IMR-90 (cell line): ENCODE measurements around the gene MGAT5B. TPM values are rescaled to one million over a fixed set of nuclear protein-coding genes. Genes with fewer than 3 reads are reported as not detected.
"Not testable (repeated sequence)": the region's sequence is repeated elsewhere in the genome, so short reads cannot be mapped to it uniquely, and the experiment has no call there.

ENCODE experiments used
- ATAC-seq: fragments of 200-7000 bp; cut with Tn5 transposase; 2 replicates; pipeline ENCODE4 v1.9.1; 2020; ENCODE audit warnings: low read depth, mild to moderate bottlenecking, moderate library complexity
- BruUV-seq: library from RNA; stranded (reverse); fragments of 400-500 nt; replicated peaks from 2 replicates; lab custom pipeline; 2021; lab: Mats Ljungman, UMichigan
- CTCF ChIA-PET: fragments of 300-600 bp; formaldehyde crosslinking; extraction: SDS; loops from one replicate; lab custom pipeline; 2021; ENCODE audit warnings: antibody characterized with exemption; lab: Yijun Ruan, JAX
- POLR2A ChIA-PET: fragments of 300-600 bp; sonication (Branson Sonifier 250); formaldehyde crosslinking; loops from one replicate; lab custom pipeline; 2022; ENCODE audit warnings: antibody characterized with exemption; ENCODE audit not compliant: unreplicated experiment; lab: Charles Lee
- DNase-seq: peaks from one replicate; pipeline ENCODE4 v3.0.0; 2013
- H2AFZ ChIP-seq: replicated peaks from 2 replicates; pipeline ENCODE3; 2013; ENCODE audit warnings: low read length, mild to moderate bottlenecking; ENCODE audit not compliant: poor library complexity
- H2AK5ac ChIP-seq: 2 replicates; pipeline ENCODE4 v1.6.1; 2013; ENCODE audit warnings: low read depth, low read length, inconsistent platforms
- H2AK9ac ChIP-seq: replicated peaks from 2 replicates; pipeline ENCODE3; 2013; ENCODE audit warnings: mild to moderate bottlenecking, low read depth, low read length, moderate library complexity; ENCODE audit not compliant: poor library complexity
- H2BK120ac ChIP-seq: 2 replicates; pipeline ENCODE4 v1.6.1; 2013; ENCODE audit warnings: low read depth, low read length, inconsistent platforms
- H2BK15ac ChIP-seq: 3 replicates; pipeline ENCODE4 v1.6.1; 2013; ENCODE audit warnings: low read depth, low read length, inconsistent platforms
- H2BK20ac ChIP-seq: 2 replicates; pipeline ENCODE4 v1.6.1; 2013; ENCODE audit warnings: low read depth, mild to moderate bottlenecking, inconsistent platforms, low read length, moderate library complexity
- H2BK5ac ChIP-seq: 2 replicates; pipeline ENCODE4 v1.6.1; 2013; ENCODE audit warnings: mild to moderate bottlenecking, low read depth, low read length, inconsistent platforms; ENCODE audit not compliant: poor library complexity, severe bottlenecking
- H3K14ac ChIP-seq: replicated peaks from 2 replicates; pipeline ENCODE4 v1.6.1; 2013; ENCODE audit warnings: low read depth, low read length, inconsistent platforms
- H3K18ac ChIP-seq: 2 replicates; pipeline ENCODE4 v1.6.1; 2013; ENCODE audit warnings: low read depth, low read length, control low read depth
- H3K23ac ChIP-seq: 2 replicates; pipeline ENCODE4 v1.6.1; 2013; ENCODE audit warnings: low read depth, low read length, inconsistent platforms
- H3K27ac ChIP-seq: 2 replicates; pipeline ENCODE4 v1.5.1; 2013; ENCODE audit warnings: mild to moderate bottlenecking, control low read depth, low read length; ENCODE audit not compliant: insufficient read depth
- H3K27me3 ChIP-seq: 2 replicates; pipeline ENCODE4 v1.6.1; 2013; ENCODE audit warnings: low read length; ENCODE audit not compliant: control insufficient read depth, insufficient read depth
- H3K36me3 ChIP-seq: 2 replicates; pipeline ENCODE4 v1.6.1; 2013; ENCODE audit warnings: low read length, mixed read lengths; ENCODE audit not compliant: control insufficient read depth, insufficient read depth
- H3K4ac ChIP-seq: 2 replicates; pipeline ENCODE4 v1.6.1; 2013; ENCODE audit warnings: low read depth, low read length, inconsistent platforms
- H3K4me1 ChIP-seq: 2 replicates; pipeline ENCODE4 v1.6.1; 2013; ENCODE audit warnings: low read length, mixed read lengths; ENCODE audit not compliant: control insufficient read depth, insufficient read depth
- H3K4me2 ChIP-seq: 2 replicates; pipeline ENCODE4 v1.6.1; 2013; ENCODE audit warnings: low read depth, mild to moderate bottlenecking, control low read depth, low read length, moderate library complexity
- H3K4me3 ChIP-seq: 2 replicates; pipeline ENCODE4 v1.5.1; 2013; ENCODE audit warnings: low read depth, mild to moderate bottlenecking, control low read depth, low read length, moderate library complexity; ENCODE audit not compliant: insufficient read depth
- H3K56ac ChIP-seq: 2 replicates; pipeline ENCODE4 v1.6.1; 2013; ENCODE audit warnings: low read length, inconsistent platforms; ENCODE audit not compliant: insufficient read depth; ENCODE audit errors: extremely low read depth
- H3K79me1 ChIP-seq, 2 experiments: 2 replicates each; pipeline ENCODE4 v1.6.1; 2013; ENCODE audit warnings: low read length in 2 of 2, inconsistent platforms in 1 of 2, low read depth in 1 of 2
- H3K9ac ChIP-seq: 2 replicates; pipeline ENCODE4 v1.6.1; 2013; ENCODE audit warnings: low read depth, low read length, control low read depth
- H3K9me1 ChIP-seq: 2 replicates; pipeline ENCODE4 v1.6.1; 2013; ENCODE audit warnings: low read length, inconsistent platforms; ENCODE audit not compliant: insufficient read depth
- H3K9me3 ChIP-seq: 2 replicates; pipeline ENCODE4 v1.6.1; 2013; ENCODE audit warnings: low read length; ENCODE audit not compliant: control insufficient read depth, insufficient read depth
- H4K20me1 ChIP-seq: 2 replicates; pipeline ENCODE4 v1.6.1; 2013; ENCODE audit warnings: low read length, inconsistent platforms; ENCODE audit not compliant: insufficient read depth
- H4K5ac ChIP-seq: 2 replicates; pipeline ENCODE4 v1.6.1; 2013; ENCODE audit warnings: mild to moderate bottlenecking, low read depth, low read length, control low read depth
- H4K8ac ChIP-seq, 2 experiments: 2 replicates each; pipeline ENCODE4 v1.6.1; 2013; ENCODE audit warnings: low read depth in 2 of 2, low read length in 2 of 2, control low read depth in 1 of 2, inconsistent platforms in 1 of 2
- H4K91ac ChIP-seq: 2 replicates; pipeline ENCODE4 v1.6.1; 2013; ENCODE audit warnings: low read depth, low read length, inconsistent platforms; ENCODE audit not compliant: insufficient read depth
- FOS ChIP-seq: fragments of 150-350 bp; IDR thresholded peaks from 2 replicates; pipeline ENCODE4 v1.6.1; 2016; ENCODE audit warnings: low read depth, low read length
- MAFK ChIP-seq: IDR thresholded peaks from 2 replicates; pipeline ENCODE4 v1.6.1; 2012; ENCODE audit warnings: low read depth, low read length, improper control_type of control experiment
- MAZ ChIP-seq: IDR thresholded peaks from 2 replicates; pipeline ENCODE4 v1.6.1; 2012; ENCODE audit warnings: low read depth, mild to moderate bottlenecking, low read length, improper control_type of control experiment, moderate library complexity, borderline replicate concordance
- MXI1 ChIP-seq: IDR thresholded peaks from 2 replicates; pipeline ENCODE4 v1.6.1; 2012; ENCODE audit warnings: low read depth, mild to moderate bottlenecking, low read length, moderate library complexity, borderline replicate concordance
- POLR2A ChIP-seq: IDR thresholded peaks from 2 replicates; pipeline ENCODE4 v1.6.1; 2012; ENCODE audit warnings: mild to moderate bottlenecking, low read depth, low read length
- RAD21 ChIP-seq: IDR thresholded peaks from 2 replicates; pipeline ENCODE4 v1.6.1; 2012; ENCODE audit warnings: low read length, improper control_type of control experiment
- RCOR1 ChIP-seq: IDR thresholded peaks from 2 replicates; pipeline ENCODE4 v1.6.1; 2012; ENCODE audit warnings: mild to moderate bottlenecking, low read length, improper control_type of control experiment; ENCODE audit not compliant: insufficient replicate concordance
- WGBS, 2 experiments: methylation state at CpG; one replicate each; pipeline versions ENCODE4 v1.1.5 to v1.1.7; 2013; ENCODE audit warnings: missing lambda C conversion rate in 2 of 2; ENCODE audit not compliant: insufficient read length in 1 of 2; ENCODE audit errors: extremely low coverage in 2 of 2; 5-methylcytosine and 5-hydroxymethylcytosine counted together
- dilution Hi-C: fragments of 300-500 bp; cut with HindIII; formaldehyde crosslinking; loops from one replicate; pipeline ENCODE4 v1.14.3; 2018; ENCODE audit warnings: low sequenced_read_pairs; ENCODE audit not compliant: unreplicated experiment
- in situ Hi-C: fragments of 300-500 bp; cut with MboI; formaldehyde crosslinking; loops from 3 replicates; pipeline ENCODE4 v1.14.3; 2019; ENCODE audit warnings: low sequenced_read_pairs, inconsistent platforms, mixed read lengths
- intact Hi-C: fragments of 100-400 bp; cut with micrococcal nuclease; formaldehyde crosslinking; loops from 2 replicates; pipeline ENCODE4 v1.10.0; 2022
- polyA plus RNA-seq, 3 experiments: library from polyadenylated mRNA; depleted of rRNA; stranded (reverse); fragments of >200 nt; gene quantifications; 2 replicates each; pipeline ENCODE4 v1.2.3, GENCODE V29; 2012; ENCODE audit warnings: low replicate concordance in 1 of 3
- total RNA-seq: library from RNA; depleted of rRNA; stranded (reverse); fragments of >200 nt; gene quantifications from 2 replicates; pipeline ENCODE4 v1.2.3, GENCODE V29; 2012
- TF ChIP-seq, protein P1 (sequence below): fragments of 150-350 bp; IDR thresholded peaks from 2 replicates; pipeline ENCODE4 v1.6.1; 2017; ENCODE audit warnings: mild to moderate bottlenecking, antibody characterized with exemption, low read length, low read depth
- TF ChIP-seq, protein P2 (sequence below): fragments of 150-350 bp; IDR thresholded peaks from 2 replicates; pipeline ENCODE4 v1.6.1; 2016; ENCODE audit warnings: low read depth, mild to moderate bottlenecking, low read length, moderate library complexity, borderline replicate concordance

The MGAT5B gene
- total and polyA plus RNA-seq, 2 of the 4 experiments (the other 2 are of a cell fraction): 0.54 to 2.0 TPM

DNA sequence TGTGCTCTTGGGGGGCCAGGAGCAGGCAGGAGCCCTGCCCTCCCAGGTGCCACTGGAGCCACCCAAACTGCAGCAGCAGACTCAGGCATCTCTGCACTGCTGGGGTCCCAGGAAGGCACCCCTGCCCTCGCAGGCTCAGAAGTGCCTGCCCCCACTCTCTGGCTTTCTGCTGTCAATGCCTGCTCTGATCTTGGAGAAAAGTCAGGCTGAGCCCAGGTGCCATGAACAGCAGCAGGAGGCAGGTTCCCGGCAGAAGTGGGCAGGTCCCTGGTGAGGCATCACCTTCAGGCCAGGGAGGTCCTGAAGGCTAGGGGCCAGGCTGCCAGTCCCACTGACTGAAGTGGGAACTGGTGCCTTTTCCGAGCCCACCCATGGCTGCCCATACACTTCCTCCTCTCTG, 106.5 kb downstream of the MGAT5B start:
- Histone ChIP-seq H3K9ac (no peak overlapping the region), H3K18ac (no peak overlapping the region), H3K4ac (no peak overlapping the region), H3K9me3 (0 out of 2 replicates have a peak, but pooled peaks cover 4% of the 10 kb centered on the region), H3K23ac (no peak overlapping the region), H3K27ac (no peak overlapping the region), H2BK5ac (no peak overlapping the region), H3K56ac (no peak overlapping the region), H3K4me3 (no peak overlapping the region), H3K79me1 (no peaks in the 10 kb centered on the region), H2BK20ac (no peak overlapping the region), H4K8ac (no peak overlapping the region), H4K91ac (no peak overlapping the region), H2AK5ac (no peak overlapping the region), H2AFZ (no peak overlapping the region), H2BK120ac (no peak overlapping the region), H3K4me1 (no peaks in the 10 kb centered on the region), H3K36me3 (no peaks in the 10 kb centered on the region), H3K14ac (no peak overlapping the region), H4K20me1 (no peaks in the 10 kb centered on the region), H2AK9ac (no peak overlapping the region), H4K5ac (no peak overlapping the region), H3K4me2 (no peak overlapping the region), H3K9me1 (no peaks in the 10 kb centered on the region), H2BK15ac (no peak overlapping the region), H3K27me3 (peaks cover 46% of the 10 kb centered on the region)
- BruUV-seq: no TSS peak
- 42% methylated on average over 2 of the region's 3 CpGs; no CpG with 5 or more reads in 1 of the 2 experiments for WGBS, 2 experiments
- ATAC-seq: no peak
- no peak for DNase-seq
- TF ChIP-seq RAD21 (no peak), RCOR1 (no peak), MXI1 (no peak), POLR2A (no peak), MAZ (no peak), MAFK (no peak), FOS (no peak)
- TF ChIP-seq, protein P1, sequence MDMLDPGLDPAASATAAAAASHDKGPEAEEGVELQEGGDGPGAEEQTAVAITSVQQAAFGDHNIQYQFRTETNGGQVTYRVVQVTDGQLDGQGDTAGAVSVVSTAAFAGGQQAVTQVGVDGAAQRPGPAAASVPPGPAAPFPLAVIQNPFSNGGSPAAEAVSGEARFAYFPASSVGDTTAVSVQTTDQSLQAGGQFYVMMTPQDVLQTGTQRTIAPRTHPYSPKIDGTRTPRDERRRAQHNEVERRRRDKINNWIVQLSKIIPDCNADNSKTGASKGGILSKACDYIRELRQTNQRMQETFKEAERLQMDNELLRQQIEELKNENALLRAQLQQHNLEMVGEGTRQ: no peak
- TF ChIP-seq, protein P2, sequence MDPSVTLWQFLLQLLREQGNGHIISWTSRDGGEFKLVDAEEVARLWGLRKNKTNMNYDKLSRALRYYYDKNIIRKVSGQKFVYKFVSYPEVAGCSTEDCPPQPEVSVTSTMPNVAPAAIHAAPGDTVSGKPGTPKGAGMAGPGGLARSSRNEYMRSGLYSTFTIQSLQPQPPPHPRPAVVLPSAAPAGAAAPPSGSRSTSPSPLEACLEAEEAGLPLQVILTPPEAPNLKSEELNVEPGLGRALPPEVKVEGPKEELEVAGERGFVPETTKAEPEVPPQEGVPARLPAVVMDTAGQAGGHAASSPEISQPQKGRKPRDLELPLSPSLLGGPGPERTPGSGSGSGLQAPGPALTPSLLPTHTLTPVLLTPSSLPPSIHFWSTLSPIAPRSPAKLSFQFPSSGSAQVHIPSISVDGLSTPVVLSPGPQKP: no peak
- dilution Hi-C loops (no loop called here), intact Hi-C loops (no loop called here), in situ Hi-C loops (no loop called here)
- CTCF ChIA-PET: no interaction called here
- POLR2A ChIA-PET: interaction anchor here (0.5 kb wide), 1 partner anchor 1086 kb away, joined by 6 read pairs; no protein-coding TSS in a partner anchor

DNA sequence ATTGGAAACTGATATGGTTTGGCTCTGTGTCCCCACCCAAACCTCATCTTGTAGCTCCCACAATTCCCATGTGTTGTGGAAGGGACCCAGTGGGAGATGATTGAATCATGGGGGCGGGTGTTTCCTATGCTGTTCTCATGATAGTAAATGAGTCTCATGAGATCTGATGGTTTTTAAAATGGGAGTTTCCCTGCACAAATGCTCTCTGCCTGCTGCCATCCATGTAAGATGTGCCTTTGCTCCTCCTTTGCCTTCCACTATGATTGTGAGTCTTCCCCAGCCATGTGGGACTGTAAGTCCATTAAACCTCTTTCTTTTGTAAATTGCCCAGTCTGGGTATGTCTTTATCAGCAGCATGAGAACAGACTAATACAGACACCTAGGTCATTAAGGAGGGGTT, 109.8 kb downstream of the MGAT5B start:
- H2BK5ac ChIP-seq, dilution Hi-C loops, H3K79me1 ChIP-seq, H4K20me1 ChIP-seq, H3K36me3 ChIP-seq, H3K9ac ChIP-seq, H2BK120ac ChIP-seq, H4K91ac ChIP-seq, CTCF ChIA-PET, H3K9me1 ChIP-seq, ATAC-seq, H2AFZ ChIP-seq, H3K23ac ChIP-seq, H4K5ac ChIP-seq, H3K56ac ChIP-seq, H3K4me1 ChIP-seq, intact Hi-C loops, H3K9me3 ChIP-seq, in situ Hi-C loops, H3K18ac ChIP-seq, H3K4ac ChIP-seq, BruUV-seq, H3K4me3 ChIP-seq, H3K27ac ChIP-seq, DNase-seq, H2AK9ac ChIP-seq, H2BK20ac ChIP-seq, H2AK5ac ChIP-seq, H2BK15ac ChIP-seq, POLR2A ChIA-PET, H3K14ac ChIP-seq, H3K4me2 ChIP-seq, H4K8ac ChIP-seq: not testable (repeated sequence)
- peaks cover 37% of the 10 kb centered on the region for H3K27me3 ChIP-seq
- WGBS, 2 experiments: no CpG with 5 or more reads among the region's 1 CpG
